HTR-8/SVneo (cell line): ENCODE results near the gene OTOA.
"Not testable (repeated sequence)": the region's sequence is repeated elsewhere in the genome, so short reads cannot be mapped to it uniquely, and the experiment has no call there.

Source experiments
- DNase-seq: peaks from one replicate; pipeline ENCODE4 v3.0.0; 2011; ENCODE audit warnings: low spot score, mixed read lengths; ENCODE audit not compliant: insufficient read length
- FAIRE-seq: peaks from 2 replicates; lab custom pipeline; 2011; peaks lifted over from hg19 to GRCh38; lab: Jason Lieb, UNC

Gene OTOA

DNA sequence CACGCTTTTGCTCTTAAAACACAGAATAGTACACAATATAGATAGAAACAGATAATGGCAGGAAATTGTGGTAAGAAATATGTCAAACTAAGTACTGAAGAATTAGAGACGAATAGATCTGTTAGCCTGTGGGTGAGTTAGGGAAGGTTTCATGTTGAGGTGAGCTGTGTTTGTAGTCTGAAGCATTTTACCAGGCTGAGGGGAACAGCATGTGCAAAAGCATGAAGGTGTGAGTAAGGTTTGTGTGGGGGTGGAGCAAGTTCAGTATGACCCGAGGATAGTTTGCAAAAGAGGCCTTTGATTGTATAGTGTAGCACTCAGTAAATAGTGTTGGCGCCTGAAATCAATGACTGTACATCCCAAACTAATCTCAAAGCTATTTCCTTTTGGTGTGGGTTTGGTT is 25.2 kb upstream of the OTOA start:
- DNase-seq: no peak
- FAIRE-seq: no peak

- DNase-seq (no peak), FAIRE-seq (no peak)
These were observed 24.3 kb upstream of the OTOA start for GRCh38 chr16:21639493-21639892.

DNA sequence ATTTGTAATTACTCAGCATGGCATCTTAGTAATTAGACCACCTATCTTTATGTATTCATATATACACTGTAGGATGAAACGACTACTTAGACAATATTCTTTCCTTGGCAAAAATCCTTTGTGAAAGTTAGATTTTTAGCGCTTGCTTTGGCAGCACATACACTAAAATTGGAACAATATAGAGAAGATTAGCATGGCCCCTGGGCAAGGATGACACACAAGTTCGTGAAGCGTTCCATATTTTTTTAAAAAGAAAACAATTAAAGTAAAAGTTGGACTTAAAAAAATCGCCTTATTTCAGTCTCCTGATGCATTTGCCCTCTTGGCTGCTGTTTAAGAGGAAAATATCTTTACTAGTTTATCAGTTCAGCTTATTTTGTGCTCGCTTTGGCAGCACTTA is 21.9 kb upstream of the OTOA start:
- DNase-seq (no peak), FAIRE-seq (no peak)

DNA sequence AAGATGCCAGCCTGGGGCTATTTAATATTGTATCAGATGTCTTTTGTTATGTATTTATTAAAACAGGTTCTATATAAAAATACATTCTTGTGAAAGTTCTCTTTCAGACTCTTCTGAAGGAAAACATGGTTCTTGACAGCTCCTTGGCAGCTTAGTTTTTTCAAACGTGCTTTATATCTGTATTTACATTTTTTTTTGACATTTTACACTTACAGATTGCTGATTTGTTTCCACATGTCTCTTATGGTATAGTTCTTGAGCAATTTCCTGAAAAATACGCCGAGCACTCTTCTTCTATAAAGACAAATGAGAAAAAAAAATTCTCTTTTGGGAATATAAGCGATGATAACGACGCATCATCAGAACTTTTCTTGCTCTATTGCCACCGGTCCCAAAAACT is 20.9 kb upstream of the OTOA start:
- no peak for DNase-seq
- FAIRE-seq: no peak

DNA sequence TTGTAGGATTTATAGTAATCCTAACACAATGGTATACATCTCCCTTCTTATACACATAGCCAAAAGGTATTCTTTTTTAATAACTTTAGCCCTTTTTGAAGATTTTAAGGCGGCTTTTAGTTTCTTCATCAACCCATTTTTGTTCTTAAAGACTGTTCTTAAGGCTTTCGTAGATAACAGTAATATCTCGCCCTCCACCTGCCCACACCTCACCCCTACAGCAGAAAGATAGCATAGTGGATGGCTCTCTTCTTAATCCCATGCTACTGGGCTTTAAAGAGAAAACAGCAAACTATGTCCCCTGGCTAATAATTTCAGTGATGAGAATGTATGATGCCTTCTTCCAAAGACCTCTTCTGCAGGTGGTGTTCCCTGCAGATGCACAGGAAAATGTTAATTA is 20.0 kb upstream of the OTOA start:
- no peak for DNase-seq
- FAIRE-seq: no peak

GRCh38 chr16:21644674-21645073 is 19.1 kb upstream of the OTOA start:
- DNase-seq: no peak
- FAIRE-seq: no peak

DNA sequence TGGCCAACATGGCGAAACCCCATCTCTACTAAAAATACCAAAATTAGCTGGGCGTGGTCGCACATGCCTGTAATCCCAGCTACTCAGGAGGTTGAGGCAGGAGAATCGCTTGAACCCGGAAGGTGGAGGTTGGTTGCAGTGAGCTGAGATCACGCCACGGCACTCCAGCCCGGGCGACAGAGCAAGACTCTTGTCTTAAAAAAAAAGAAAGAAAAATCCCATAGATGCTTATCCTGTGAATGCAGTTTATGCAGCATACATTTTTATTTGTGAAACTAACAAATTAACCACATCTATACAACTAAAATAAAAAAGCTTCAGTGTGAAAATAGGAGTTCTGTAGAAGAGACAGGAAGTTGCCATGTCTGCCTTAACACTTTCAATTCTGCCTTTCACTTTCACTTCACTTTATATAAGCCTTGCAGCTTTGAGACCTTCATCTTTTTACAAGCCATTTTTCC is 18.5 kb upstream of the OTOA start:
- no peak for DNase-seq
- no peak for FAIRE-seq

GRCh38 chr16:21646091-21646490 is 17.7 kb upstream of the OTOA start:
- no peak for DNase-seq
- no peak for FAIRE-seq

DNA sequence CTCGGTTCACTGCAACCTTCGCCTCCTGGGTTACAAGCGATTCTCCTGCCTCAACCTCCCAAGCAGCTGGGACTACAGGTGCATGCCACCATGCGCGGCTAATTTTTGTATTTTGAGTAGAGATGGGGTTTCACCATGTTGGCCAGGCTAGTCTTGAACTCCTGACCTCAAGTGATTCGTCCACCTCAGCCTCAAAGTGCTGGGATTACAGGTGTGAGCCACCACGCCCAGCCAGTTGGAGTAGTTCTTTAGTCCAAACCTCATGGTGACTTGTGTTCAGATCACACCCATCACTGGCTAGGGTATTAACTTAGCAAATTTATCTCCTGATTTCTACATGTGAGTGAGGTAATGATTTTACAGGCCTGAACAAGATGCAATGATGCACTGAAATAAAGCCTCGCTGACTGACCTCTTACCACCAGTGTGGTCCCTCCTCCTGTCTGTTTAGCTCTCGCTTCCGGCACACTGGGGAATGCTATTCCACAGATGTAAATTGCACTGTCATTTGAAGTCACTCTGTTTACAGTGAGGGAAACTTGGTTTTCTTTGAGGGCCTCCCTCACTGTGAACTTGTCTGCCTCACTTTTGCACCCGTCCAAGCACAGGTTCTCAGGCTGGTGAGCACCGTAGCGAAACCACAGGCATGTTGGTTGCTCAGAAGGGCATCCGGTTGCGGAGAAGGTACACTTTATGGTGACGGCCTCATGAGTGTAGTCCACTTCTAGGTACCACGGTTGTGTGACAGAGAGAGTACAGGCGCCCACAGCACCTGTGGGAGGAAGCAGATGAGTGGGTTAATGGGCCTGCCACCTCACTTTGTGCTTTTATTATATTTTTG is 16.8 kb upstream of the OTOA start:
- FAIRE-seq: no peak
- no peak for DNase-seq

GRCh38 chr16:21647562-21648164 is 16.1 kb upstream of the OTOA start:
- DNase-seq (no peak), FAIRE-seq (no peak)

DNA sequence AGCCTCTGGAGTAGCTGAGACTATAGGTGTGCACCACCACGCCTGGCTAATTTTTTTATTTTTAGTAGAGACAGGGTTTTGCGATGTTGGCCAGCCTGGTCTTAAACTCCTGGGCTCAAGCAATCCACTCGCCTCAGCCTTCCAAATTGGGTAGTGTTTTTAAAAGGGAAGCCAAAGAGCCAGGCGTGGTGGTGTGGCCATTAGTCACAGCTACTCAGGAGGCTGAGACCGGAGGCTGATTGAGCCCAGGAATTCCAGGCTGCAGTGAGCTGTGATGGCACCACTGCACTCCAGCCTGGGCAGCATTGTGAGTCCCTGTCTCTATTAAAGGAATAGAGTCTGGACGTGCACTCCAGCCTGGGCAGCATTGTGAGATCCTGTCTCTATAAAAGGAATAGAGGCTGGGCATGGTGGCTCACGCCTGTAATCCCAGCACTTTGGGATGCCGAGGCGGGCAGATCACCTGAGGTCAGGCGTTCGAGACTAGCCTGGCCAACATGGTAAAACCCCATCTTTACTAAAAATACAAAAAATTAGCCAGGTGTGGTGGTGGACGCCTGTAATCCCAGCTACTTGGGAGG is 13.9 kb upstream of the OTOA start:
- not testable (repeated sequence) for FAIRE-seq, DNase-seq

GRCh38 chr16:21650521-21650920 is 13.2 kb upstream of the OTOA start:
- DNase-seq (no peak), FAIRE-seq (no peak)

- no peak for DNase-seq
- no peak for FAIRE-seq
These were observed 12.3 kb upstream of the OTOA start for GRCh38 chr16:21651515-21651914.

GRCh38 chr16:21652453-21652852 is 11.3 kb upstream of the OTOA start, which contains the start of gene IGSF6:
IGSF6 (minus strand) TSS chr16:21652608; CDS start chr16:21652598, 10 bp downstream.
- FAIRE-seq (no peak), DNase-seq (no peak)

GRCh38 chr16:21653571-21653970 is 10.2 kb upstream of the OTOA start:
- no peak for FAIRE-seq

DNA sequence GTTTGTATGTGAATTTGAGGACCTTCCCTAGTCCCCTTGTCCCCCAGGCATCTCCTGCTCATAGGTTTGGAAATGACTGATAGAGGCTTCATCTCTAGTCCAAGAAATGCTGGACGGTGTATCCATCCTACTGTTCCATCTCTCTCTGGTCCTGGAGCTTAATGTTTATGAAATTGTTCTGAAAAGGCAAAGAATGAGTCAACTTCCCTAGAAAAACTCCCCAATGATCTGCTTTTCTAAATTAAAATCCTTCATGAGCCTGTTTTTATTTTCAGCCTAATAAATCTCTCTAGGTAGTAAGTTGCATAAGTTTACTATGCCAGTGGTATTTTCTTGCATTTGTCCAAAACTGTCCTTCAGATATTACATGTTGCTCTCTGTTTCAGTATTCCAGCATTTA is 9.3 kb upstream of the OTOA start:
- DNase-seq (no peak), FAIRE-seq (no peak)

More at GRCh38 chr16:21653571-21653970, 10.2 kb upstream of the OTOA start:
- no peak for DNase-seq

DNA sequence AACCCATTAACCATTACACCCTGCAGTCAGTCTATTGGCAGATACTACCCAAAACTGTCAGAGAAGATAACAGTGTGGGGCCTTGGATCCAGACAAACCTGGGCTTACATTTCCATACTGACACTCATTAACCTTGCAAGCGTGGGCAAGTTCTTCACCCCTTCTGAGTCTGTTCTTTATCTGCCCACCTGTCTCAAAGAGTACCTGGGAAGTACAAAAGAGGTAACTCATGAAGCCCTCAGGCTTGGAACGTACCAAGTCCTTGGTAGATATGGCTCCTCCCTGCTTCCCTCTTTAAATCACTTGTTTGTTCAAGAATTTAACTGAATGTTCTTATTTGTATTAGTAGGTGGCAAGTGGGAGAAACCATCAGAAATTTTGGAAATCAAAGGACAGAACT is 8.9 kb upstream of the OTOA start:
- DNase-seq (no peak), FAIRE-seq (no peak)

GRCh38 chr16:21656795-21657768 is 6.7 kb upstream of the OTOA start:
- FAIRE-seq (no peak), DNase-seq (peak; percentile 62)

- DNase-seq (no peak), FAIRE-seq (no peak)
These were observed 4.6 kb upstream of the OTOA start for GRCh38 chr16:21659124-21659523.
